K562 (cell line): ENCODE measurements around the gene ANXA4.

Source experiments
- COPS2 ChIP-seq: fragments of 450-650 bp; conservative IDR thresholded peaks from 2 replicates; pipeline ENCODE4 v1.6.1; 2016; ENCODE audit warnings: mild to moderate bottlenecking, moderate library complexity
- ETS1 ChIP-seq: conservative IDR thresholded peaks from 2 replicates; pipeline ENCODE4 v1.6.1; 2011; ENCODE audit warnings: low read depth, mild to moderate bottlenecking, low read length; ENCODE audit not compliant: control insufficient read depth
- NKRF ChIP-seq: fragments of 450-650 bp; IDR thresholded peaks from 2 replicates; pipeline ENCODE4 v1.6.1; 2016; ENCODE audit warnings: borderline replicate concordance
- ZNF644 ChIP-seq: fragments of 200-800 bp; sonication (Bioruptor generic); IDR thresholded peaks from 2 replicates; pipeline ENCODE4 v1.6.1; 2016; ENCODE audit warnings: low read depth, missing genetic modification characterization, missing compliant biosample characterization

- TF ChIP-seq COPS2 = no peak
- no peak for TF ChIP-seq NKRF
- TF ChIP-seq ZNF644 (tag) = no peak
- no peak for TF ChIP-seq ETS1
Observed at GRCh38 chr2:69731147-69731970, 10.6 kb upstream of the ANXA4 start.
